Ectodermal cell (in vitro differentiated cells): ENCODE results near the gene RPS24.
A peak's percentile ranks its signal among the peaks of the same experiment; 100 is the strongest.

Experiments used
- H3K27ac ChIP-seq: 2 replicates; pipeline ENCODE4 v1.7.0; 2013; ENCODE audit warnings: mild to moderate bottlenecking, low read depth, low read length; ENCODE audit not compliant: insufficient read depth, poor library complexity, severe bottlenecking
- H3K27me3 ChIP-seq: 2 replicates; pipeline ENCODE4 v1.7.0; 2013; ENCODE audit warnings: mild to moderate bottlenecking, low read length; ENCODE audit not compliant: insufficient read depth, control insufficient read depth, poor library complexity, severe bottlenecking
- H3K36me3 ChIP-seq: one replicate; pipeline ENCODE4 v1.7.0; 2013; ENCODE audit warnings: low read length; ENCODE audit not compliant: control insufficient read depth, insufficient read depth
- H3K4me1 ChIP-seq: one replicate; pipeline ENCODE4 v1.7.0; 2013; ENCODE audit warnings: low read length; ENCODE audit not compliant: control insufficient read depth, insufficient read depth
- H3K4me3 ChIP-seq: 2 replicates; pipeline ENCODE4 v1.7.0; 2013; ENCODE audit warnings: low read depth, low read length, control low read depth; ENCODE audit not compliant: insufficient read depth
- H3K9me3 ChIP-seq: 2 replicates; pipeline ENCODE4 v1.7.0; 2013; ENCODE audit warnings: mild to moderate bottlenecking, low read length, moderate library complexity; ENCODE audit not compliant: control insufficient read depth
- WGBS, 2 experiments: methylation state at CpG; one replicate each; pipeline ENCODE4 v1.1.7; 2013; ENCODE audit warnings: missing lambda C conversion rate in 2 of 2; 5-methylcytosine and 5-hydroxymethylcytosine counted together

Gene RPS24

GRCh38 chr10:78023741-78024140, 9.9 kb upstream of the RPS24 start:
- peaks cover 5% of the 10 kb centered on the region for H3K4me1 ChIP-seq
- no peak overlapping the region for H3K27ac ChIP-seq
- WGBS, 2 experiments, result 91 to 93% methylated on average over 3 of the region's 3 CpGs
- no peaks in the 10 kb centered on the region for H3K27me3 ChIP-seq
- peaks cover 58% of the 10 kb centered on the region for H3K36me3 ChIP-seq
- H3K4me3 ChIP-seq, result no peak overlapping the region
- H3K9me3 ChIP-seq, result no peaks in the 10 kb centered on the region

- WGBS, 2 experiments, result 93 to 95% methylated on average over 8 of the region's 8 CpGs
- Histone ChIP-seq H3K27ac (no peak overlapping the region), H3K27me3 (no peaks in the 10 kb centered on the region), H3K9me3 (no peaks in the 10 kb centered on the region), H3K36me3 (peaks cover 45% of the 10 kb centered on the region), H3K4me3 (no peak overlapping the region), H3K4me1 (peaks cover 5% of the 10 kb centered on the region)
Measured at GRCh38 chr10:78025685-78026364, 7.8 kb upstream of the RPS24 start.

GRCh38 chr10:78028438-78029268, 5.0 kb upstream of the RPS24 start:
- Histone ChIP-seq H3K36me3 (peaks cover 18% of the 10 kb centered on the region), H3K27ac (peak overlapping the region; percentile 29), H3K27me3 (no peaks in the 10 kb centered on the region), H3K9me3 (no peaks in the 10 kb centered on the region), H3K4me3 (peak overlapping the region; percentile 97), H3K4me1 (peaks cover 5% of the 10 kb centered on the region)
- WGBS, 2 experiments, result 47 to 48% methylated on average over 36 of the region's 36 CpGs

DNA sequence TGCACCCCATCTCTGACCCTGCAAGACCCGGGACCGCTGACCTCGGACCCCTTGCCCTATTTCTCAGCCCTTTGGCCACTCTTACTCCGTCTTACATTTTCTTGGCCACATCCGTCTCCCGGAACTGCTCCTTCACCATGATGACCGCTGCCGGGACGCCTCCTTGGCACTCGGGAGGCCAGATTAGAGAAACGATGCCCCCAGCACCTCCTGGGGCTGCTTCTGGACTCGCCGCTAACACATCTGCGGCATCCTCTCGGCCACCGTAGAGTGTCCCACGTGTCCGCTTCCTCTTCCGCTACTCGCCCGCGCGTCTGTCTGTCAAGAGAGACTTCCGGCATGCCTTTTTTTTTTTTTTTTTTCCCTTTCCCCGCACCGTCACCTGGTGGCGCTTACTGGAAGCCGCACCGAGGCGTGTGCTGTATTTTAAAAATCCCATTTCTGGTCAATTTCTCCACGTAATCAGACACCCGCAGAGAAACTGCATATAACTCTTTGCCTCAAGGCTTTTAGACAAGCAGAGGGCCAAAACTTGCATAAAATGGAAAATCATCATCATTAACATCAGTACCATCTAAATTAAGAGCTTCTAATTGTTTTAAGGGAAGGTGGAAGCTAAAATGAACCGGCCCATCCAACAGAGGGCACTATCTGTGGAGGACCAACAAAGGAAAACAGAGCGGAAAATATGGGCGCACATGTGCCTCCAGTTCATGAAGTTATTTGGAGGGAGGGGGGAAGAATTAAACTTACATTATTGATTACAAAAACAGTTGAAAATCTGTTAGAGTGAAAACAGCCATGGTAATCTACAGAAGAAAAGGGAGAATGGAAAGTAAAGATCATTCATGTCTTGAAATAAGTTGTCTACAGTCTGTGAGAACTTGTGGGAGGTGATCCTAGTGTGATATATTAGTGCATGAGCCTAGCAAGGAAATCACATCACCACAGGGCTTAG, 4.1 kb upstream of the RPS24 start, which contains the start of gene POLR3A:
POLR3A (minus strand) TSS at position 247 of the 958 bp plus-strand sequence; CDS start at position 139, 108 bp downstream.
- H3K4me3 ChIP-seq, result peak within 1 kb of the TSS; percentile 97
- peaks cover 9% of the 10 kb centered on the region for H3K36me3 ChIP-seq
- peak within 1 kb of the TSS; percentile 30 for H3K27ac ChIP-seq
- H3K9me3 ChIP-seq, result no peaks in the 10 kb centered on the region
- H3K4me1 ChIP-seq, result peaks cover 5% of the 10 kb centered on the region
- no peaks in the 10 kb centered on the region for H3K27me3 ChIP-seq
- 0 to 1% methylated on average over 35 of the region's 35 CpGs for WGBS, 2 experiments

DNA sequence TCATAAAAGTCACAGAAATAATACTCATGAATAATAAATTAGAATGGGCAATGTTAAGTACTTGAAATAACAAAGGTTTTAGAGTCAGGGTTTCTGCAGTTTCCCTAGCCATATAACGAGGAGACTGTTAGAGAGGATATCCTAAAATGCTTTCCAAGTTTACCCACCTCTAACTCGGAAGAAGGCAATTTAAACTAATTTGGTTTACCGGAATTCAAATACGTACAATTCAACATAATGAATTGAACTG, 351 bp upstream of the RPS24 start:
- H3K27me3 ChIP-seq, result no peaks in the 10 kb centered on the region
- H3K36me3 ChIP-seq, result peaks cover 25% of the 10 kb centered on the region
- 1 to 2% methylated on average over 4 of the region's 4 CpGs for WGBS, 2 experiments
- H3K4me1 ChIP-seq, result peaks cover 23% of the 10 kb centered on the region
- no peak overlapping the region for H3K27ac ChIP-seq
- no peaks in the 10 kb centered on the region for H3K9me3 ChIP-seq
- H3K4me3 ChIP-seq, result peak overlapping the region; percentile 66

- Histone ChIP-seq H3K9me3 (no peaks in the 10 kb centered on the region), H3K4me3 (peak overlapping the region; percentile 66), H3K27ac (no peak overlapping the region), H3K4me1 (peaks cover 21% of the 10 kb centered on the region), H3K36me3 (peaks cover 41% of the 10 kb centered on the region), H3K27me3 (no peaks in the 10 kb centered on the region)
- WGBS, 2 experiments, result 94 to 96% methylated on average over 5 of the region's 5 CpGs
Measured at GRCh38 chr10:78035025-78035424, 1.4 kb downstream of the RPS24 start.

DNA sequence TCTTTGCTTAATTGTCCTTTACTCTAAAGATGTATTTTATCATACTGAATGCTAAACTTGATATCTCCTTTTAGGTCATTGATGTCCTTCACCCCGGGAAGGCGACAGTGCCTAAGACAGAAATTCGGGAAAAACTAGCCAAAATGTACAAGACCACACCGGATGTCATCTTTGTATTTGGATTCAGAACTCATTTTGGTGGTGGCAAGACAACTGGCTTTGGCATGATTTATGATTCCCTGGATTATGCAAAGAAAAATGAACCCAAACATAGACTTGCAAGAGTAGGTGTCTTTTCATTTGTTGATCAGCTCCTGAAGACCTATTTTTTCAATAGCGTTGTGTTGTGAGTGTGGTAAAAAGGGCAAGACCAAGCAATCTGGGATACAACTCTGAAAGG, 1.8 kb downstream of the RPS24 start:
- no peak overlapping the region for H3K27ac ChIP-seq
- 92% methylated on average over 5 of the region's 5 CpGs for WGBS, 2 experiments
- H3K9me3 ChIP-seq, result no peaks in the 10 kb centered on the region
- H3K36me3 ChIP-seq, result peaks cover 44% of the 10 kb centered on the region
- no peaks in the 10 kb centered on the region for H3K27me3 ChIP-seq
- H3K4me3 ChIP-seq, result peak overlapping the region; percentile 66
- H3K4me1 ChIP-seq, result peaks cover 21% of the 10 kb centered on the region

DNA sequence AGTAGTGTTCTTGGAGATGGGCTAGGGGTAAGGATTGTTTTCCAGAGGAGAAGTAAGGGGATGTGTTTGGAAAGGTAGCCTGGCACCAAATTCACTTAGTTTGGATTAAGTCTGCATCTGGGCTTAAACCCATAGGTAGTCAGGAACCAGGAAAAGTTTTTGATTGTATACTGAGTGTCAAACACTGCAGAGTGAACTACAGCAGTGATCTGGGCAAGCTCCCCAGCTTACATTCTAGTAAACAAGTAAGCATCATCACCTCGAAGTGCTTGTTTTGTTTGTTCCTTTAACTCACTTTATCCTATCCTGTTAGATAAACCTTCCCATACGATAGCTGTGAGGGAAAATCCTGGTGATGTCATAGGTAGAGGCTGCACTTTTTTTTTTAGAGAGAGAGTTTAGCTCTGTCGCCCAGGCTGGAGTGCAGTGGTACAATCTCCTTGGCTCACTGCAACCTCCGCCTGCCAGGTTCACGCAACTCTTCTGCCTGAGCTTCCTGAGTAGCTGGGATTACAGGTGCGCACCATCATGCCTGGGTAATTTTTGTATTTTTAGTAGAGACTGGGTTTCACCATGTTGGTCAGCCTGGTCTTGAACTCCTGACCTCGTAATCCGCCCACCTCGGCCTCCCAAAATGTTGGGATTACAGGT, 2.4 kb downstream of the RPS24 start:
- Histone ChIP-seq H3K27me3 (no peaks in the 10 kb centered on the region), H3K36me3 (peaks cover 50% of the 10 kb centered on the region), H3K27ac (no peak overlapping the region), H3K4me1 (peaks cover 21% of the 10 kb centered on the region), H3K9me3 (no peaks in the 10 kb centered on the region), H3K4me3 (no peak overlapping the region)
- WGBS, 2 experiments, result 93 to 95% methylated on average over 9 of the region's 9 CpGs

- Histone ChIP-seq H3K36me3 (peaks cover 61% of the 10 kb centered on the region), H3K9me3 (no peaks in the 10 kb centered on the region), H3K4me1 (peaks cover 21% of the 10 kb centered on the region), H3K27me3 (no peaks in the 10 kb centered on the region), H3K27ac (no peak overlapping the region), H3K4me3 (no peak overlapping the region)
- WGBS, 2 experiments, result 85 to 88% methylated on average over 2 of the region's 2 CpGs
Measured at GRCh38 chr10:78038105-78038504, 4.4 kb downstream of the RPS24 start.
